ENCODE data around the gene TBCK.

The TBCK gene

GRCh38 chr4:106339431-106339830, 23.4 kb upstream of the TBCK start:
- H3K9ac ChIP-seq, result no peak overlapping the region
- H3K4me3 ChIP-seq (IDR thresholded peaks at IDR 0.05; ENCODE audit: insufficient read depth, low read depth, low read length), result no peak overlapping the region
- H4K20me1 ChIP-seq (ENCODE audit: insufficient read depth), result no peaks in the 10 kb centered on the region
- no peaks in the 10 kb centered on the region for H3K27me3 ChIP-seq (ENCODE audit: insufficient read depth, low read depth)
- peaks cover 32% of the 10 kb centered on the region; the same call in 1 of the 2 replicates for H3K79me2 ChIP-seq (ENCODE audit: insufficient read depth, low read depth)
- H3K36me3 ChIP-seq (ENCODE audit: insufficient read depth), result peaks cover 19% of the 10 kb centered on the region
- no peak overlapping the region for H2AFZ ChIP-seq (ENCODE audit: low read depth)
- H3K4me2 ChIP-seq, result no peak overlapping the region
- no peak overlapping the region for H3K27ac ChIP-seq
- H3K4me1 ChIP-seq (ENCODE audit: low read depth, poor library complexity, severe bottlenecking), result no peaks in the 10 kb centered on the region
- no peak for TF ChIP-seq CTCF (conservative IDR thresholded peaks at IDR 0.05; ENCODE audit: low read depth, low read length)

- Histone ChIP-seq H3K79me2 (ENCODE audit: insufficient read depth, low read depth) (peaks cover 32% of the 10 kb centered on the region; the same call in 1 of the 2 replicates), H3K27me3 (ENCODE audit: insufficient read depth, low read depth) (no peaks in the 10 kb centered on the region), H3K27ac (no peak overlapping the region), H3K9ac (no peak overlapping the region), H3K36me3 (ENCODE audit: insufficient read depth) (peaks cover 19% of the 10 kb centered on the region), H3K4me3 (IDR thresholded peaks at IDR 0.05; ENCODE audit: insufficient read depth, low read depth, low read length) (no peak overlapping the region), H3K4me1 (ENCODE audit: low read depth, poor library complexity, severe bottlenecking) (no peaks in the 10 kb centered on the region), H4K20me1 (ENCODE audit: insufficient read depth) (no peaks in the 10 kb centered on the region), H3K4me2 (no peak overlapping the region), H2AFZ (ENCODE audit: low read depth) (no peak overlapping the region)
- no peak for TF ChIP-seq CTCF (conservative IDR thresholded peaks at IDR 0.05; ENCODE audit: low read depth, low read length)
Measured at GRCh38 chr4:106338671-106339070, 22.7 kb upstream of the TBCK start.

GRCh38 chr4:106337916-106338315, 21.9 kb upstream of the TBCK start:
- no peaks in the 10 kb centered on the region for H4K20me1 ChIP-seq (ENCODE audit: insufficient read depth)
- H3K27me3 ChIP-seq (ENCODE audit: insufficient read depth, low read depth), result no peaks in the 10 kb centered on the region
- peaks cover 19% of the 10 kb centered on the region for H3K36me3 ChIP-seq (ENCODE audit: insufficient read depth)
- no peak overlapping the region for H3K4me3 ChIP-seq (IDR thresholded peaks at IDR 0.05; ENCODE audit: insufficient read depth, low read depth, low read length)
- no peak overlapping the region for H3K9ac ChIP-seq
- TF ChIP-seq CTCF (conservative IDR thresholded peaks at IDR 0.05; ENCODE audit: low read depth, low read length), result no peak
- H3K27ac ChIP-seq, result no peak overlapping the region
- H3K79me2 ChIP-seq (ENCODE audit: insufficient read depth, low read depth), result peaks cover 24% of the 10 kb centered on the region; the same call in 1 of the 2 replicates
- no peak overlapping the region for H2AFZ ChIP-seq (ENCODE audit: low read depth)
- H3K4me1 ChIP-seq (ENCODE audit: low read depth, poor library complexity, severe bottlenecking), result no peaks in the 10 kb centered on the region
- no peak overlapping the region for H3K4me2 ChIP-seq

GRCh38 chr4:106336618-106337017, 20.6 kb upstream of the TBCK start:
- H2AFZ ChIP-seq (ENCODE audit: low read depth), result no peak overlapping the region
- H3K27ac ChIP-seq, result no peak overlapping the region
- peaks cover 22% of the 10 kb centered on the region for H3K36me3 ChIP-seq (ENCODE audit: insufficient read depth)
- no peak overlapping the region for H3K4me2 ChIP-seq
- no peaks in the 10 kb centered on the region for H4K20me1 ChIP-seq (ENCODE audit: insufficient read depth)
- H3K27me3 ChIP-seq (ENCODE audit: insufficient read depth, low read depth), result no peaks in the 10 kb centered on the region
- no peak overlapping the region for H3K9ac ChIP-seq
- no peak overlapping the region for H3K4me3 ChIP-seq (IDR thresholded peaks at IDR 0.05; ENCODE audit: insufficient read depth, low read depth, low read length)
- H3K79me2 ChIP-seq (ENCODE audit: insufficient read depth, low read depth), result peaks cover 15% of the 10 kb centered on the region; the same call in 1 of the 2 replicates
- no peak for TF ChIP-seq CTCF (conservative IDR thresholded peaks at IDR 0.05; ENCODE audit: low read depth, low read length)
- no peaks in the 10 kb centered on the region for H3K4me1 ChIP-seq (ENCODE audit: low read depth, poor library complexity, severe bottlenecking)

Data from KMS-11 (cell line).